GM19468 (cell line): ENCODE results near the gene OXLD1.

Source experiments
- ATAC-seq: cut with Tn5 transposase; IDR thresholded peaks from one replicate; pipeline ENCODE4 v1.9.1; 2021; ENCODE audit warnings: mild to moderate bottlenecking, moderate library complexity, moderate number of reproducible peaks; ENCODE audit not compliant: unreplicated experiment; ENCODE audit errors: extremely low read depth

Gene OXLD1

GRCh38 chr17:81655378-81656117 is 10.9 kb downstream of the OXLD1 start:
- no peak for ATAC-seq

- no peak for ATAC-seq
These were observed 13.3 kb downstream of the OXLD1 start for GRCh38 chr17:81652906-81653771.

GRCh38 chr17:81651692-81652091 is 14.7 kb downstream of the OXLD1 start:
- ATAC-seq: no peak

GRCh38 chr17:81650951-81651350 is 15.5 kb downstream of the OXLD1 start:
- no peak for ATAC-seq

- ATAC-seq: no peak
These were observed 17.7 kb downstream of the OXLD1 start for GRCh38 chr17:81648707-81649085.

- ATAC-seq: no peak
These were observed 18.2 kb downstream of the OXLD1 start for GRCh38 chr17:81648013-81648706.

- no peak for ATAC-seq
These were observed 18.8 kb downstream of the OXLD1 start for GRCh38 chr17:81647640-81648012.

- no peak for ATAC-seq
These were observed 19.4 kb downstream of the OXLD1 start for GRCh38 chr17:81646869-81647600.

- ATAC-seq: no peak
These were observed 21.1 kb downstream of the OXLD1 start for GRCh38 chr17:81644976-81645952.

- ATAC-seq: no peak
These were observed 21.9 kb downstream of the OXLD1 start for GRCh38 chr17:81644496-81644895.

- ATAC-seq: no peak
These were observed 24.4 kb downstream of the OXLD1 start for GRCh38 chr17:81641825-81642489.

- no peak for ATAC-seq
These were observed 26.4 kb downstream of the OXLD1 start for GRCh38 chr17:81640011-81640410.

- no peak for ATAC-seq
These were observed 27.7 kb downstream of the OXLD1 start for GRCh38 chr17:81638683-81639082.

- peak; percentile 54 for ATAC-seq
These were observed 29.7 kb downstream of the OXLD1 start, which contains the start of the genes NPLOC4 and TSPAN10 for GRCh38 chr17:81636505-81637288. TSS of gene NPLOC4 (minus strand) at chr17:81637112. CDS start at chr17:81636930, 182 bp downstream. TSS of gene TSPAN10 (plus strand) at chr17:81637196. CDS start at chr17:81642413, 5,217 bp downstream.

GRCh38 chr17:81635973-81636504 is 30.4 kb downstream of the OXLD1 start:
- ATAC-seq: no peak

- ATAC-seq: no peak
These were observed 31.0 kb downstream of the OXLD1 start for GRCh38 chr17:81635431-81635830.

GRCh38 chr17:81631482-81631881 is 34.9 kb downstream of the OXLD1 start:
- ATAC-seq: no peak
